H9 (cell line): Measurements from ENCODE around the gene SV2C. TPM values are rescaled to one million over a fixed set of nuclear protein-coding genes. Genes with fewer than 3 reads are reported as not detected.

Experiments used
- DNase-seq: peaks from one replicate; pipeline ENCODE4 v3.0.0-alpha.2; 2017
- H2AFZ ChIP-seq: one replicate; pipeline ENCODE4 v1.6.1; 2013; ENCODE audit warnings: mild to moderate bottlenecking, low read length, control low read depth, moderate library complexity
- H2AK5ac ChIP-seq: 2 replicates; pipeline ENCODE4 v1.6.1; 2013; ENCODE audit warnings: low read length, control low read depth, mixed read lengths; ENCODE audit not compliant: insufficient read length
- H2BK120ac ChIP-seq: one replicate; pipeline ENCODE4 v1.6.1; 2013; ENCODE audit warnings: low read depth, mild to moderate bottlenecking, low read length, control low read depth, inconsistent platforms; ENCODE audit not compliant: poor library complexity, severe bottlenecking
- H2BK12ac ChIP-seq: 2 replicates; pipeline ENCODE4 v1.6.1; 2013; ENCODE audit warnings: low read length, control low read depth, mixed read lengths, low read depth; ENCODE audit not compliant: insufficient read length
- H2BK15ac ChIP-seq: 2 replicates; pipeline ENCODE4 v1.6.1; 2013; ENCODE audit warnings: low read depth, low read length, control low read depth
- H2BK20ac ChIP-seq: one replicate; pipeline ENCODE4 v1.6.1; 2013; ENCODE audit warnings: low read depth, mild to moderate bottlenecking, low read length, control low read depth, inconsistent platforms; ENCODE audit not compliant: poor library complexity, severe bottlenecking
- H2BK5ac ChIP-seq: 2 replicates; pipeline ENCODE4 v1.6.1; 2013; ENCODE audit warnings: low read length, control low read depth, mixed read lengths; ENCODE audit not compliant: insufficient read length
- H3K14ac ChIP-seq: 2 replicates; pipeline ENCODE4 v1.6.1; 2013; ENCODE audit warnings: low read length, control low read depth; ENCODE audit not compliant: insufficient read depth
- H3K18ac ChIP-seq: 2 replicates; pipeline ENCODE4 v1.6.1; 2013; ENCODE audit warnings: low read depth, mild to moderate bottlenecking, mixed read lengths, low read length, control low read depth; ENCODE audit not compliant: insufficient read length
- H3K23ac ChIP-seq: 2 replicates; pipeline ENCODE4 v1.6.1; 2013; ENCODE audit warnings: low read length, control low read depth, mixed read lengths, low read depth; ENCODE audit not compliant: insufficient read length
- H3K23me2 ChIP-seq: 2 replicates; pipeline ENCODE4 v1.6.1; 2013; ENCODE audit warnings: low read depth, mild to moderate bottlenecking, mixed read lengths, low read length, control low read depth; ENCODE audit not compliant: insufficient read length, poor library complexity, severe bottlenecking
- H3K27ac ChIP-seq: 2 replicates; pipeline ENCODE4 v1.5.1; 2013; ENCODE audit warnings: low read length, control low read depth, mixed read lengths, low read depth; ENCODE audit not compliant: insufficient read length
- H3K27me3 ChIP-seq: 2 replicates; pipeline ENCODE4 v1.6.1; 2013; ENCODE audit warnings: low read length, control low read depth, inconsistent platforms; ENCODE audit not compliant: insufficient read depth
- H3K4ac ChIP-seq: 2 replicates; pipeline ENCODE4 v1.6.1; 2013; ENCODE audit warnings: low read depth, mild to moderate bottlenecking, control low read depth, inconsistent platforms, low read length, moderate library complexity
- H3K4me1 ChIP-seq: 2 replicates; pipeline ENCODE4 v1.6.1; 2013; ENCODE audit warnings: low read length, control low read depth, inconsistent platforms; ENCODE audit not compliant: insufficient read depth
- H3K4me2 ChIP-seq: 2 replicates; pipeline ENCODE4 v1.6.1; 2013; ENCODE audit warnings: low read length, control low read depth, mixed read lengths; ENCODE audit not compliant: insufficient read length, insufficient read depth
- H3K56ac ChIP-seq: 2 replicates; pipeline ENCODE4 v1.6.1; 2013; ENCODE audit warnings: low read depth, mild to moderate bottlenecking, mixed read lengths, low read length, control low read depth; ENCODE audit not compliant: insufficient read length
- H3K79me1 ChIP-seq: 2 replicates; pipeline ENCODE4 v1.6.1; 2013; ENCODE audit warnings: low read depth, mild to moderate bottlenecking, moderate library complexity, low read length, control low read depth, inconsistent platforms; ENCODE audit not compliant: insufficient read depth, poor library complexity, severe bottlenecking
- H3K79me2 ChIP-seq: 2 replicates; pipeline ENCODE4 v1.6.1; 2013; ENCODE audit warnings: low read length, control low read depth, inconsistent platforms; ENCODE audit not compliant: insufficient read depth
- H3K9ac ChIP-seq: 2 replicates; pipeline ENCODE4 v1.6.1; 2013; ENCODE audit warnings: low read length, control low read depth, mixed read lengths; ENCODE audit not compliant: insufficient read length; ENCODE audit errors: extremely low read depth
- H3K9me3 ChIP-seq: one replicate; pipeline ENCODE4 v1.6.1; 2013; ENCODE audit warnings: low read depth, low read length, inconsistent platforms; ENCODE audit not compliant: control insufficient read depth
- H3T11ph ChIP-seq: one replicate; pipeline ENCODE4 v1.6.1; 2013; ENCODE audit warnings: mild to moderate bottlenecking, low read length, control low read depth, inconsistent platforms
- H4K20me1 ChIP-seq: one replicate; pipeline ENCODE4 v1.6.1; 2013; ENCODE audit not compliant: control insufficient read depth, insufficient read length, insufficient read depth
- H4K5ac ChIP-seq: 2 replicates; pipeline ENCODE4 v1.6.1; 2013; ENCODE audit warnings: low read depth, mild to moderate bottlenecking, mixed read lengths, low read length, control low read depth; ENCODE audit not compliant: insufficient read length
- H4K8ac ChIP-seq: replicated peaks from 2 replicates; pipeline ENCODE4 v1.6.1; 2013; ENCODE audit warnings: low read length, control low read depth, mixed read lengths, low read depth; ENCODE audit not compliant: insufficient read length
- H4K91ac ChIP-seq: 2 replicates; pipeline ENCODE4 v1.6.1; 2013; ENCODE audit warnings: low read depth, mild to moderate bottlenecking, moderate library complexity, mixed read lengths, low read length, control low read depth; ENCODE audit not compliant: insufficient read length
- H3K27ac Mint-ChIP-seq, 3 experiments: 2 replicates in 2 of 3; 3 replicates in 1 of 3; pipeline ENCODE4 v1.8.0; 2020 to 2021; ENCODE audit warnings: mixed read lengths in 3 of 3, mild to moderate bottlenecking in 1 of 3, moderate library complexity in 1 of 3
- H3K27me3 Mint-ChIP-seq: 2 replicates; pipeline ENCODE4 v1.8.0; 2021; ENCODE audit warnings: low read depth, mild to moderate bottlenecking, moderate library complexity, mixed read lengths
- H3K36me3 Mint-ChIP-seq, 3 experiments: 2 replicates in 2 of 3; 3 replicates in 1 of 3; pipeline ENCODE4 v1.8.0; 2020 to 2021; ENCODE audit warnings: low read depth in 3 of 3, mixed read lengths in 3 of 3; ENCODE audit not compliant: insufficient read depth in 1 of 3
- H3K4me1 Mint-ChIP-seq, 2 experiments: 2 replicates each; pipeline ENCODE4 v1.8.0; 2020; ENCODE audit warnings: mixed read lengths in 2 of 2
- H3K4me3 Mint-ChIP-seq, 2 experiments: 2 replicates in 1 of 2; 3 replicates in 1 of 2; pipeline ENCODE4 v1.8.0; 2020 to 2021; ENCODE audit warnings: mild to moderate bottlenecking in 2 of 2, mixed read lengths in 2 of 2, moderate library complexity in 1 of 2
- H3K9me3 Mint-ChIP-seq, 2 experiments: 2 replicates in 1 of 2; 3 replicates in 1 of 2; pipeline ENCODE4 v1.8.0; 2020; ENCODE audit warnings: mild to moderate bottlenecking in 2 of 2, mixed read lengths in 2 of 2, moderate library complexity in 1 of 2
- CTCF ChIP-seq: fragments of 200-600 bp; sonication (generic); conservative IDR thresholded peaks from 3 replicates; pipeline ENCODE4 v1.8.0; 2021; ENCODE audit warnings: antibody characterized with exemption, mild to moderate bottlenecking
- WGBS: extraction: QIAGEN DNeasy Blood & Tissue Kit; methylation state at CpG from one replicate; pipeline ENCODE4 v1.1.7; 2013; ENCODE audit warnings: missing lambda C conversion rate, low lambda C conversion rate, mixed read lengths; ENCODE audit not compliant: insufficient read length; ENCODE audit errors: extremely low coverage; 5-methylcytosine and 5-hydroxymethylcytosine counted together
- total RNA-seq: library from RNA; stranded (reverse); gene quantifications from 2 replicates; pipeline ENCODE4 v1.2.1, GENCODE V29; 2021

Gene SV2C
- total RNA-seq, 1 experiment from 2014 or later: 0.09 TPM

GRCh38 chr5:76125888-76126287 lies 42.7 kb downstream of the SV2C start:
- no peak for TF ChIP-seq CTCF
- no peak overlapping the region for H2AK5ac ChIP-seq
- no peak overlapping the region for H3T11ph ChIP-seq
- no peak overlapping the region for H4K91ac ChIP-seq
- H2BK120ac ChIP-seq: no peak overlapping the region
- no peaks in the 10 kb centered on the region for H3K36me3 Mint-ChIP-seq
- H3K27ac Mint-ChIP-seq: no peak overlapping the region; a peak in 1 of 7 replicates
- no peak overlapping the region for H2BK20ac ChIP-seq
- H3K27ac ChIP-seq: no peak overlapping the region
- H3K23me2 ChIP-seq: no peaks in the 10 kb centered on the region
- H3K4ac ChIP-seq: no peak overlapping the region
- H3K79me1 ChIP-seq: no peaks in the 10 kb centered on the region
- no peak for DNase-seq
- WGBS: no CpG with 5 or more reads among the region's 3 CpGs
- no peaks in the 10 kb centered on the region for H3K4me1 ChIP-seq
- H3K4me1 Mint-ChIP-seq: no peaks in the 10 kb centered on the region
- H3K27me3 ChIP-seq: no peaks in the 10 kb centered on the region
- H4K8ac ChIP-seq: no peak overlapping the region
- no peak overlapping the region for H3K23ac ChIP-seq
- H3K27me3 Mint-ChIP-seq: peaks cover 4% of the 10 kb centered on the region
- no peak overlapping the region for H3K18ac ChIP-seq
- H3K14ac ChIP-seq: no peak overlapping the region
- no peak overlapping the region for H2BK15ac ChIP-seq
- no peak overlapping the region for H3K56ac ChIP-seq
- H3K9me3 ChIP-seq: no peaks in the 10 kb centered on the region
- no peaks in the 10 kb centered on the region for H3K79me2 ChIP-seq
- H4K5ac ChIP-seq: no peak overlapping the region
- no peak overlapping the region for H3K9ac ChIP-seq
- no peaks in the 10 kb centered on the region for H4K20me1 ChIP-seq
- no peak overlapping the region for H3K4me2 ChIP-seq
- H3K9me3 Mint-ChIP-seq: no peaks in the 10 kb centered on the region
- H2AFZ ChIP-seq: no peak overlapping the region
- H3K4me3 Mint-ChIP-seq: no peak overlapping the region
- no peak overlapping the region for H2BK12ac ChIP-seq
- no peak overlapping the region for H2BK5ac ChIP-seq
